Stomach (tissue), 4 donors: Measurements from ENCODE around the gene SLC38A5.

Experiments
- CTCF ChIP-seq, 7 experiments: fragments of 450-650 bp in 4 of 7; fragments of 200-600 bp in 3 of 7; sonication (generic) in 3 of 7; IDR thresholded peaks; one replicate each; pipeline ENCODE4 v1.5.1; 2016 to 2019; ENCODE audit warnings: antibody characterized with exemption in 7 of 7, control low read depth in 2 of 7, mild to moderate bottlenecking in 1 of 7
- EP300 ChIP-seq: sonication (generic); formaldehyde crosslinking; IDR thresholded peaks from one replicate; pipeline ENCODE4 v1.6.1; 2017; ENCODE audit warnings: antibody characterized with exemption
- POLR2A ChIP-seq, 4 donors: fragments of 450-650 bp; IDR thresholded peaks; one replicate each; pipeline ENCODE4 v1.6.1; 2016; ENCODE audit warnings: antibody characterized with exemption in 4 of 4, control low read depth in 2 of 4, mild to moderate bottlenecking in 1 of 4, moderate library complexity in 1 of 4
- POLR2AphosphoS5 ChIP-seq, 3 donors: sonication (generic); formaldehyde crosslinking; IDR thresholded peaks; one replicate each; pipeline ENCODE4 v1.6.1; 2016; ENCODE audit warnings: antibody characterized with exemption in 3 of 3

- TF ChIP-seq CTCF (IDR thresholded peaks at IDR 0.05) (no peak), POLR2A (IDR thresholded peaks at IDR 0.05) (no peak), POLR2AphosphoS5 (IDR thresholded peaks at IDR 0.05) (no peak), EP300 (no peak)
These were observed 18.4 kb downstream of the SLC38A5 start for GRCh38 chrX:48451708-48452107.
